ENCODE measurements around the gene TMEM127. TPM values are rescaled to one million over a fixed set of nuclear protein-coding genes. Genes with fewer than 3 reads are reported as not detected.

The TMEM127 gene
- 10 to 100 TPM; 26.4 to 42.8 (median 29.9) TPM for total RNA-seq

GRCh38 chr2:96265840-96266679 is at the start of gene TMEM127, which contains the start of gene CIAO1:
TSS of gene TMEM127 (minus strand) at chr2:96265997. CDS start at chr2:96265381, 616 bp downstream.
TSS of gene CIAO1 (plus strand) at chr2:96266225. CDS start at chr2:96266351, 126 bp downstream.
- TF ChIP-seq, protein P1, sequence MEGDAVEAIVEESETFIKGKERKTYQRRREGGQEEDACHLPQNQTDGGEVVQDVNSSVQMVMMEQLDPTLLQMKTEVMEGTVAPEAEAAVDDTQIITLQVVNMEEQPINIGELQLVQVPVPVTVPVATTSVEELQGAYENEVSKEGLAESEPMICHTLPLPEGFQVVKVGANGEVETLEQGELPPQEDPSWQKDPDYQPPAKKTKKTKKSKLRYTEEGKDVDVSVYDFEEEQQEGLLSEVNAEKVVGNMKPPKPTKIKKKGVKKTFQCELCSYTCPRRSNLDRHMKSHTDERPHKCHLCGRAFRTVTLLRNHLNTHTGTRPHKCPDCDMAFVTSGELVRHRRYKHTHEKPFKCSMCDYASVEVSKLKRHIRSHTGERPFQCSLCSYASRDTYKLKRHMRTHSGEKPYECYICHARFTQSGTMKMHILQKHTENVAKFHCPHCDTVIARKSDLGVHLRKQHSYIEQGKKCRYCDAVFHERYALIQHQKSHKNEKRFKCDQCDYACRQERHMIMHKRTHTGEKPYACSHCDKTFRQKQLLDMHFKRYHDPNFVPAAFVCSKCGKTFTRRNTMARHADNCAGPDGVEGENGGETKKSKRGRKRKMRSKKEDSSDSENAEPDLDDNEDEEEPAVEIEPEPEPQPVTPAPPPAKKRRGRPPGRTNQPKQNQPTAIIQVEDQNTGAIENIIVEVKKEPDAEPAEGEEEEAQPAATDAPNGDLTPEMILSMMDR (IDR thresholded peaks at IDR 0.05; ENCODE audit: low read depth): no peak

DNA sequence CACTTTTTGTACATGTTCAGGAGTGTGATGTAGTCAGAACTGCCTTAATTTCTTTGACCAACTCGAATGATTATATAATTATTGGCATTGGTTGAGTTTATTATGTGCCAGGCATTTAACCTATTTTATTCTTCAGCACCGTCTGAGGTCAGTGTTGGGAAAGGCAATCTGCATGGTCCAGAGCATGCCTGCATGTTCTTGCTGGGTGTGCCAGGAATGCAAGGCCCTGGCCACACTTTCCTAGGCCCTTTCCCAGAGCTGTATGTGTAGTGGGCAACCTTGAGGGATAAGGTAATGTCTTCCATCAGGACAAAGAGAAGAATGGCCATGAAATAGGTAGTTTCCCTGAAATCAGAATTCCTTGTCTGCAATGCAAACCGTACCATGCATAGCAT is 49.2 kb upstream of the TMEM127 start:
- TF ChIP-seq, protein P1 (IDR thresholded peaks at IDR 0.05; ENCODE audit: low read depth): no peak

- TF ChIP-seq, protein P1 (IDR thresholded peaks at IDR 0.05; ENCODE audit: low read depth): no peak
These were observed 42.5 kb upstream of the TMEM127 start for GRCh38 chr2:96308248-96308647.

- TF ChIP-seq, protein P1 (IDR thresholded peaks at IDR 0.05; ENCODE audit: low read depth): no peak
These were observed 40.6 kb upstream of the TMEM127 start for GRCh38 chr2:96306370-96306769.

DNA sequence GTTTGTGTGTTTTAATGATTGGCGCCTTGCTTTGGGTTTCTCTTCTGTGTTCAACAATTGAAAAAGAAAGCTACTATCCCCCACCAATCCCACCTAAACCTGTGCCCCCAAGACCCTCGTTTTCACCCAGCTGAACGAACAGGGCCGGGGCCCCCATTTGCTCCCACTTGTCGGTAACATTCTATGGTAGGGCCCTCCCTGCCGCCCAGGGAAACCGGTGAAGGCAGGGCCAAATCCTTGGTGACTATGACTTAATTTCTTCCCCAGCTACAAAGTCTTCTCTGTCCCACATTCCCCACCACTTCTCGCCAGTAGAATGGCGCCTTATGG is 40.1 kb upstream of the TMEM127 start:
- TF ChIP-seq, protein P1 (IDR thresholded peaks at IDR 0.05; ENCODE audit: low read depth): no peak

DNA sequence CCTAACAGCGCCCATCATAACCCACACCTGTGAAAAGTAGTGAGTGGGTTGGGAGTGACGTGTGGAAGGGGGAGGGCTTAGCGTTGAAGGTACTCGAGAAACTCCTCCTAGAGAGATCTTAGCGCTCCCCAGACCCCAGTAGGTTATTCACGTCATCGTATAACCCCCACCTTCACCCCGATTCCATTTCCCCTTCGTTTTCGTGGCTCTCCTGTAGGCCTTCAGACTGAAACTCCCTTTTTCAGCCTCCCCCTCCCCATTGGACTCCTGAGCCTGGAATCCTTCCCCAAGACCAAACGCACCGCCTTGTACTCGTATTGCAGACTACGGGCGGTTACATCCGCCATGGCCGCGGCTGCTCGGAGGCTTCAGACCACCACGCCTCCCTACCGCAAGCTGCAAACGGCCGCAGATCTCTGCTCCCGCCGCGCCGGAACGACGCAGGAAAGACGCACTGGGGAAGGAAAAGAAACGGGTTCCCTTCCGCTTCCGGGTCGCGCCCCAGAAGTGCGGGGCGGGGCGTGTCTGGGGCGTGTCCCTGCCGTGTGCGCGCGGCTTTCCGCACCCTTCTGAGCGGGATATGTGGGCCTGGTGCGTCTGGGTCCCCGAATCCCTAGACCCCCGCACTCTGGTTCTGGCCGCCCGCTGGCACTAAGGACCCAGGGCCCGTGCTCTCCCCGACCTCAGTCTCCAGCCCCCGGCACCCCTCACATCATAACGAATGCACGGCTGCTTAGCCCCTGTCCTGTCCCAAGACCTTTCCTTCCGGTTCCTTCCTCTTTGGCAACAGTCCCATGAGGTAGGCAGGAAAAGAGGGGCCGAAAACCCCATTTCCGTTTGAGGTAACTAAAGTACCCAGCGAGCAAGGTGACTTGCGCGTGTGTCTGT is 39.5 kb upstream of the TMEM127 start, which contains the start of gene SNRNP200:
SNRNP200 (minus strand) TSS at position 456 of the 888 bp plus-strand sequence; CDS start at position 347, 109 bp downstream.
- TF ChIP-seq, protein P1 (IDR thresholded peaks at IDR 0.05; ENCODE audit: low read depth): no peak

DNA sequence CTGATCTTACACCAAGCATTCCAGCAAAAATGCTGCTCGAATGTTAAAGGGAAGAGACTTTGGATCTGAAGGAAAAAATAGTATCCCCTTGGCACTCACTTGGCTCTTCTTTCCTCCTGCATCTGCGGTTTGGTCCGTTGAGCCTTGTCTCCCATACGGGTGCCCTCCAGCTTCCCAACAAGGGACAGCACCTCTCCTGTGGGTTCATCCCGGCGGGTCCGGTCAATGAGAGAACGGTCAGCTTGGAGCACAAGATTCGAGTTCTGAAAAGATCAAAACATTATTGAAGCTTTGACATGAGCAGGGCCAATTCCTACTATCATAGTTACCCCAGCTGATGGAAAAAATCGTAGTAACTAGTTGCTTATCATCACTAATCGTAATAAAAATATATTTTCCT is 38.8 kb upstream of the TMEM127 start:
- TF ChIP-seq, protein P1 (IDR thresholded peaks at IDR 0.05; ENCODE audit: low read depth): no peak
